B cell (primary cell): ENCODE data around the gene GNE. TPM values are rescaled to one million over a fixed set of nuclear protein-coding genes. Genes with fewer than 3 reads are reported as not detected.

Source experiments
- ATAC-seq: fragments of 200-7000 bp; cut with Tn5 transposase; one replicate; pipeline ENCODE4 v1.10.0; 2021; ENCODE audit warnings: low read depth, mild to moderate bottlenecking, moderate number of reproducible peaks, moderate library complexity
- CTCF ChIA-PET: fragments of 350-600 bp; sonication (Branson Sonifier 250); formaldehyde crosslinking; loops from one replicate; lab custom pipeline; 2021; ENCODE audit warnings: antibody characterized with exemption, inconsistent platforms; lab: Charles Lee
- POLR2A ChIA-PET: fragments of 350-600 bp; sonication (Branson Sonifier 250); formaldehyde crosslinking; loops from one replicate; lab custom pipeline; 2021; ENCODE audit warnings: antibody characterized with exemption; lab: Charles Lee
- DNase-seq: peaks from one replicate; pipeline ENCODE4 v3.0.0; 2013
- H2AFZ ChIP-seq: 2 replicates; pipeline ENCODE4 v1.6.1; 2012; ENCODE audit warnings: mild to moderate bottlenecking, low read depth, low read length; ENCODE audit not compliant: insufficient read depth, poor library complexity, severe bottlenecking
- H3K27ac ChIP-seq, 2 donors: 1 replicate in 1 of 2; 2 replicates in 1 of 2; pipeline ENCODE4 v1.5.1; 2012 to 2013; ENCODE audit warnings: low read length in 2 of 2, mild to moderate bottlenecking in 2 of 2, moderate library complexity in 1 of 2
- H3K27me3 ChIP-seq, 4 experiments: fragments of 200-600 bp in 1 of 4; sonication (generic) in 1 of 4; replicated peaks in 1 of 4; 1 replicate in 2 of 4; 2 replicates in 2 of 4; pipeline versions ENCODE4 v1.6.1 to v1.7.0; 2013 to 2016; ENCODE audit warnings: low read length in 3 of 4, mild to moderate bottlenecking in 2 of 4, mixed read lengths in 1 of 4, moderate library complexity in 1 of 4; ENCODE audit not compliant: insufficient read depth in 4 of 4, control insufficient read depth in 3 of 4; ENCODE audit errors: control extremely low read depth in 1 of 4
- H3K36me3 ChIP-seq, 2 experiments: replicated peaks in 1 of 2; 1 replicate in 1 of 2; 2 replicates in 1 of 2; pipeline versions ENCODE4 v1.6.1 to v1.7.1; 2013; ENCODE audit warnings: low read length in 1 of 2; ENCODE audit not compliant: insufficient read depth in 2 of 2, control insufficient read depth in 1 of 2; ENCODE audit errors: control extremely low read depth in 1 of 2, extremely low read depth in 1 of 2
- H3K4me1 ChIP-seq, 2 donors: fragments of 200-600 bp in 1 of 2; sonication (generic) in 1 of 2; 1 replicate in 1 of 2; 2 replicates in 1 of 2; pipeline versions ENCODE4 v1.5.1 to v1.6.1; 2013 to 2017; ENCODE audit warnings: low read length in 2 of 2; ENCODE audit not compliant: control insufficient read depth in 2 of 2, insufficient read depth in 2 of 2
- H3K4me2 ChIP-seq: replicated peaks from 2 replicates; pipeline ENCODE3; 2012; ENCODE audit warnings: mild to moderate bottlenecking, low read depth, low read length; ENCODE audit not compliant: poor library complexity, severe bottlenecking
- H3K4me3 ChIP-seq, 5 experiments: fragments of 200-600 bp in 1 of 5; sonication (generic) in 1 of 5; 1 replicate in 3 of 5; 2 replicates in 2 of 5; pipeline versions ENCODE4 v1.5.1 to v1.7.0; 2011 to 2016; ENCODE audit warnings: low read length in 4 of 5, mild to moderate bottlenecking in 4 of 5, low read depth in 2 of 5, control low read depth in 1 of 5, moderate library complexity in 1 of 5; ENCODE audit not compliant: insufficient read depth in 1 of 5; ENCODE audit errors: control extremely low read depth in 1 of 5, extremely low read depth in 1 of 5
- H3K79me2 ChIP-seq: fragments of 200-600 bp; sonication (generic); one replicate; pipeline ENCODE4 v1.6.0; 2016; ENCODE audit warnings: low read length; ENCODE audit not compliant: control insufficient read depth, insufficient read depth
- H3K9ac ChIP-seq: fragments of 200-600 bp; sonication (generic); 2 replicates; pipeline ENCODE4 v1.6.1; 2017; ENCODE audit warnings: mild to moderate bottlenecking, low read length, moderate library complexity
- H3K9me3 ChIP-seq, 3 donors: one replicate each; pipeline versions ENCODE4 v1.6.1 to v1.7.1; 2013; ENCODE audit warnings: low read length in 2 of 3; ENCODE audit not compliant: control insufficient read depth in 2 of 3, insufficient read depth in 1 of 3; ENCODE audit errors: control extremely low read depth in 1 of 3
- H4K20me1 ChIP-seq: 2 replicates; pipeline ENCODE4 v1.6.0; 2012; ENCODE audit warnings: mild to moderate bottlenecking, low read length; ENCODE audit not compliant: insufficient read depth, control insufficient read depth, poor library complexity, severe bottlenecking
- H3K27ac Mint-ChIP-seq: one replicate; pipeline ENCODE4 v1.8.0; 2021; ENCODE audit warnings: mixed read lengths
- H3K27me3 Mint-ChIP-seq: one replicate; pipeline ENCODE4 v1.8.0; 2021; ENCODE audit warnings: mixed read lengths
- H3K4me1 Mint-ChIP-seq: one replicate; pipeline ENCODE4 v1.8.0; 2021; ENCODE audit warnings: mixed read lengths
- H3K4me3 Mint-ChIP-seq: one replicate; pipeline ENCODE4 v1.8.0; 2021; ENCODE audit warnings: mixed read lengths
- H3K9me3 Mint-ChIP-seq: one replicate; pipeline ENCODE4 v1.8.0; 2022; ENCODE audit warnings: mixed read lengths; ENCODE audit not compliant: insufficient read depth
- CTCF ChIP-seq: fragments of 200-600 bp; IDR thresholded peaks from one replicate; pipeline ENCODE4 v1.8.0; 2022; ENCODE audit warnings: antibody characterized with exemption, mild to moderate bottlenecking
- EZH2 ChIP-seq: IDR thresholded peaks from 2 replicates; pipeline ENCODE4 v1.6.1; 2012; ENCODE audit warnings: borderline replicate concordance, low read depth, mild to moderate bottlenecking, moderate library complexity, low read length; ENCODE audit not compliant: insufficient read depth, poor library complexity, severe bottlenecking
- WGBS: methylation state at CpG from one replicate; pipeline ENCODE4 v1.1.5; 2013; ENCODE audit warnings: missing lambda C conversion rate; ENCODE audit not compliant: insufficient coverage; 5-methylcytosine and 5-hydroxymethylcytosine counted together
- intact Hi-C: fragments of 100-400 bp; cut with micrococcal nuclease; formaldehyde crosslinking; loops from one replicate; pipeline ENCODE4 v1.10.0; 2022
- polyA plus RNA-seq: library from polyadenylated mRNA; depleted of rRNA; stranded (reverse); fragments of >200 nt; gene quantifications from 2 replicates; pipeline ENCODE4 v1.2.3, GENCODE V29; 2012
- total RNA-seq, 2 donors: library from RNA; stranded (reverse); fragments of 120-200 nt in 1 of 2; gene quantifications; 1 replicate in 1 of 2; 2 replicates in 1 of 2; pipeline versions ENCODE4 v1.2.3 to v1.2.4, GENCODE V29; 2013 to 2022

Gene GNE
- total and polyA plus RNA-seq, 2 donors (not counting 1 experiment from before 2014, with no cell fraction given), result 8.3 to 20.6 TPM

GRCh38 chr9:36263683-36264082, 5.4 kb upstream of the GNE start:
- no peak for ATAC-seq
- Mint-ChIP-seq H3K27me3 (no peaks in the 10 kb centered on the region), H3K4me3 (no peak overlapping the region), H3K27ac (no peak overlapping the region), H3K9me3 (no peaks in the 10 kb centered on the region), H3K4me1 (peaks cover 2% of the 10 kb centered on the region)
- H3K9me3 ChIP-seq, result no peaks in the 10 kb centered on the region
- intact Hi-C loops, result no loop called here
- no peak overlapping the region for H3K4me2 ChIP-seq
- H3K79me2 ChIP-seq, result no peaks in the 10 kb centered on the region
- no peak overlapping the region for H3K9ac ChIP-seq
- WGBS, result 89% methylated on average over 1 of the region's 2 CpGs
- ChIA-PET CTCF (no interaction called here), POLR2A (no interaction called here)
- no peak overlapping the region for H3K27ac ChIP-seq
- H3K36me3 ChIP-seq, result no peaks in the 10 kb centered on the region
- H3K27me3 ChIP-seq, result no peaks in the 10 kb centered on the region
- TF ChIP-seq EZH2 (no peak), CTCF (no peak)
- no peaks in the 10 kb centered on the region for H4K20me1 ChIP-seq
- H3K4me3 ChIP-seq, result no peak overlapping the region
- H2AFZ ChIP-seq, result no peak overlapping the region
- no peak for DNase-seq
- H3K4me1 ChIP-seq, result peaks cover 4 to 5% of the 10 kb centered on the region in 2 donors

- H3K4me1 ChIP-seq, result peaks cover 12 to 15% of the 10 kb centered on the region in 2 donors
- intact Hi-C loops, result loop anchor here (1.0 to 5.0 kb wide), 6 partner anchors 69 to 526 kb away; partner anchors contain the start of genes CLTA, CREB3, GLIPR2 and MELK
- Mint-ChIP-seq H3K27ac (peak overlapping the region; percentile 96), H3K4me3 (peak overlapping the region; percentile 99), H3K27me3 (no peaks in the 10 kb centered on the region), H3K4me1 (peaks cover 17% of the 10 kb centered on the region), H3K9me3 (no peaks in the 10 kb centered on the region)
- no peaks in the 10 kb centered on the region for H3K36me3 ChIP-seq
- H3K4me2 ChIP-seq, result peak overlapping the region; percentile 73
- H2AFZ ChIP-seq, result peak overlapping the region; percentile 87
- ChIA-PET POLR2A (no interaction called here), CTCF (interaction anchor here (0.8 to 2.2 kb wide), 2 partner anchors 69 to 1275 kb away, joined by 3 to 17 read pairs; no protein-coding TSS in a partner anchor)
- H3K27ac ChIP-seq, result peak overlapping the region; percentile 56 to 94
- TF ChIP-seq EZH2, result no peak
- no peak for TF ChIP-seq CTCF
- H4K20me1 ChIP-seq, result peaks cover 8% of the 10 kb centered on the region
- 52% methylated on average over 6 of the region's 7 CpGs for WGBS
- no peak for ATAC-seq
- H3K9me3 ChIP-seq, result no peaks in the 10 kb centered on the region
- H3K9ac ChIP-seq, result peak overlapping the region; percentile 66
- H3K79me2 ChIP-seq, result peaks cover 29% of the 10 kb centered on the region
- no peak for DNase-seq
- H3K4me3 ChIP-seq, result peak overlapping the region in 4 of 5 experiments; percentile 68 to 75 (median 69)
- no peaks in the 10 kb centered on the region for H3K27me3 ChIP-seq
Measured at GRCh38 chr9:36258996-36259533, 817 bp upstream of the GNE start.
